ENCODE results near the gene POLDIP2.

The POLDIP2 gene

GRCh38 chr17:28326114-28326513 is 31.2 kb downstream of the POLDIP2 start:
- TF ChIP-seq CTCF (IDR thresholded peaks at IDR 0.05; ENCODE audit: low read length, missing control alignments): no peak
- DNase-seq (ENCODE audit: low read depth): no peak
- no peak overlapping the region for H3K4me3 ChIP-seq (replicated peaks; ENCODE audit: low read depth, low read length)

DNA sequence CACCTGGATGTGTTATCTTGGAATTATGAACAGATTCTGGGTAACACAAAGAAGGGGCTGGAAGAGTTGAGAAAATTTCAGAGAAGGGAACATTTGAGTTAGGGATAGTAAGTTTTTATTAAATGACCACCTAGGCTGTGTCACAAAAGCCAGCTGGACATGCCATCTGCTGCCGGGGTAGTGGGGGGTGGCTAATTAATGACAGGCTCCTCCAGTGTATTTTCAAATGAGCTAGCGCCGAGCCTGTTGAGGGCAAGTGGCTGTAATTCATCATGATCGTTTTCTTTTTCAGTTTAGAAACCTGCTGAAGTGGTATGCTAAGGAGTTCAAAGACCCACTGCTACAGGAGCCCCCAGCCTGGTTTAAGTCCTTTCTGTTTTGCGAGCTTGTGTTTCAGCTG is 32.1 kb downstream of the POLDIP2 start:
- no peak for TF ChIP-seq CTCF (IDR thresholded peaks at IDR 0.05; ENCODE audit: low read length, missing control alignments)
- DNase-seq (ENCODE audit: low read depth): no peak

GRCh38 chr17:28324781-28325180 is 32.5 kb downstream of the POLDIP2 start:
- no peak for TF ChIP-seq CTCF (IDR thresholded peaks at IDR 0.05; ENCODE audit: low read length, missing control alignments)
- H3K4me3 ChIP-seq (replicated peaks; ENCODE audit: low read depth, low read length): no peak overlapping the region
- no peak for DNase-seq (ENCODE audit: low read depth)

More for the DNA sequence above, 32.1 kb downstream of the POLDIP2 start:
- no peak overlapping the region for H3K4me3 ChIP-seq (replicated peaks; ENCODE audit: low read depth, low read length)

GRCh38 chr17:28324267-28324745 is 33.0 kb downstream of the POLDIP2 start:
- no peak for TF ChIP-seq CTCF (IDR thresholded peaks at IDR 0.05; ENCODE audit: low read length, missing control alignments)
- no peak for DNase-seq (ENCODE audit: low read depth)
- H3K4me3 ChIP-seq (replicated peaks; ENCODE audit: low read depth, low read length): no peak overlapping the region

GRCh38 chr17:28320215-28321061 is 36.9 kb downstream of the POLDIP2 start:
- TF ChIP-seq CTCF (IDR thresholded peaks at IDR 0.05; ENCODE audit: low read length, missing control alignments): no peak
- DNase-seq (ENCODE audit: low read depth): no peak
- H3K4me3 ChIP-seq (replicated peaks; ENCODE audit: low read depth, low read length): peak overlapping the region; percentile 71

GRCh38 chr17:28319598-28319935 is 37.8 kb downstream of the POLDIP2 start:
- DNase-seq (ENCODE audit: low read depth): no peak
- TF ChIP-seq CTCF (IDR thresholded peaks at IDR 0.05; ENCODE audit: low read length, missing control alignments): no peak

More at GRCh38 chr17:28319598-28319935, 37.8 kb downstream of the POLDIP2 start:
- H3K4me3 ChIP-seq (replicated peaks; ENCODE audit: low read depth, low read length): peak overlapping the region; percentile 71
